ENCODE results near the gene TNFRSF11A.

DNA sequence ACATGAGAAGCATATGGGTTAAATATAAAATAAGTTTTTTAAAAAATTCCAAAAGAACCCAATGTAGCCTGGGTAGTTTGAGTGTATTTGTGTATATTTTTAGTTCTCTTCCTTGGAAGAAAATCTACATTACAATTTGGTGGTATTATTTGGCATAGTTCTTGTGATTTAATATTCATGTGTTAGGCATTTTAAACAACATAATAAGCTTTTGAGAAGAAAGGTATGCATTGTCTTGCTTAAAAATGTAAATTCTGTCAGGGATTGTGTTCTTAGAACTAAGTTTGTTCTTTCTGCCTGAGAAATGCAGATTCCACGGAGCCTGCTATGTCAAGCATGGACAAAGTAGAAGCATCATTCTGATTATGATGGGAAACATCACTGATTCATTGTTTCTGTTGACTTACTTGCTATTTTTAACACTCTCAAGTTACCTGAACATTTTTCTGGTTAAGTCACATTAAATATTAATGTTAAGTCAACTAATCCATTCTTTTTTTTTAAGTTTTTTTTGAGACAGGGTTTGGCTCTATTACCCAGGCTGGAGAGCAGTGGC is 49.4 kb downstream of the TNFRSF11A start:
- no peak for TF ChIP-seq POLR2A (IDR thresholded peaks at IDR 0.05; ENCODE audit: low read length)
- no peak for TF ChIP-seq GATA1 (IDR thresholded peaks at IDR 0.05; ENCODE audit: low read depth, low read length)
